Prostate gland (tissue), 2 donors: ENCODE results near the gene INSR. TPM values are rescaled to one million over a fixed set of nuclear protein-coding genes. Genes with fewer than 3 reads are reported as not detected.

Experiments
- DNase-seq: peaks from one replicate; pipeline ENCODE4 v3.0.0-alpha.2; 2019; ENCODE audit warnings: low spot score
- H3K27ac ChIP-seq, 2 donors: fragments of 200-600 bp; sonication (generic); 2 replicates each; pipeline ENCODE4 v1.5.1; 2017 to 2019
- H3K27me3 ChIP-seq: fragments of 200-600 bp; sonication (generic); replicated peaks from 2 replicates; pipeline ENCODE4 v1.5.1; 2019; ENCODE audit not compliant: insufficient read depth
- H3K36me3 ChIP-seq, 2 donors: fragments of 200-600 bp; sonication (generic); 1 replicate in 1 of 2; 2 replicates in 1 of 2; pipeline versions ENCODE4 v1.5.1 to v1.8.1; 2017 to 2019
- H3K4me1 ChIP-seq: fragments of 200-600 bp; sonication (generic); replicated peaks from 2 replicates; pipeline ENCODE4 v1.5.1; 2019
- H3K4me3 ChIP-seq, 2 donors: fragments of 200-600 bp; sonication (generic); 2 replicates each; pipeline ENCODE4 v1.5.1; 2017 to 2019
- H3K9me3 ChIP-seq: fragments of 200-600 bp; sonication (generic); 2 replicates; pipeline ENCODE4 v1.5.1; 2017
- POLR2A ChIP-seq: fragments of 450-650 bp; IDR thresholded peaks from one replicate; pipeline ENCODE4 v1.6.1; 2016; ENCODE audit warnings: antibody characterized with exemption, mild to moderate bottlenecking
- POLR2AphosphoS5 ChIP-seq: sonication (generic); formaldehyde crosslinking; IDR thresholded peaks from one replicate; pipeline ENCODE4 v1.6.1; 2017; ENCODE audit warnings: antibody characterized with exemption
- WGBS: methylation state at CpG from one replicate; pipeline ENCODE4 v1.1.5; 2018; 5-methylcytosine and 5-hydroxymethylcytosine counted together
- intact Hi-C: fragments of 100-400 bp; cut with DNase I; formaldehyde crosslinking; loops from one replicate; pipeline ENCODE4 v1.14.2; 2022
- total RNA-seq, 2 donors: library from RNA; depleted of rRNA; stranded (reverse); fragments of >200 nt; gene quantifications; one replicate each; pipeline ENCODE4 v1.1.0, GENCODE V29; 2016
- TF ChIP-seq, protein P1 (sequence below), 4 experiments: fragments of 200-600 bp in 2 of 4; fragments of 450-650 bp in 2 of 4; sonication (generic) in 2 of 4; IDR thresholded peaks; 1 replicate in 3 of 4; 2 replicates in 1 of 4; pipeline ENCODE4 v1.5.1; 2016 to 2019; ENCODE audit warnings: antibody characterized with exemption in 4 of 4, mild to moderate bottlenecking in 2 of 4, moderate library complexity in 2 of 4

INSR gene
- total RNA-seq, 2 donors from 2014 or later = 51.2 to 124 TPM

DNA sequence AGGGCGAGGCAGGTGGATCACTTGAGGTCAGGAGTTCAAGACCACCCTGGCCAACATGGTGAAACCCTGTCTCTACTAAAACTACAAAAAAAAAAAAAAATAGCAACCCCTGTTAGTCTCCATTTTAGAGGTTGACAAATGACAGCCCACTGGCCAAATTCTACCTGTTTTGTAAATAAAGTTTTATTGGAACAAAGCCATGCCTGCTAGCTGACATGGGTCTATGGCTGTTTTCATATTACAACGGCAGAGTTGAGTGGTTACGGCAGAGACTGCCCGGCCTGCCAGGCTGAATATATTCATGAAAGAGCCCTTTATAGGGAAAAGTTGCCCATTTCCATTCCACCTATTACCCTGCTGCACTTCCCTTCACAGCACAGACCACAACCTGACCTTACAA is 121.4 kb downstream of the INSR start:
- Histone ChIP-seq H3K36me3 (peaks cover 9 to 10% of the 10 kb centered on the region in 2 donors), H3K27ac (no peak overlapping the region), H3K9me3 (no peaks in the 10 kb centered on the region), H3K27me3 (no peaks in the 10 kb centered on the region), H3K4me1 (no peaks in the 10 kb centered on the region), H3K4me3 (no peak overlapping the region)
- 94% methylated on average over 4 of the region's 4 CpGs for WGBS
- intact Hi-C loops = no loop called here
- TF ChIP-seq POLR2A (no peak), POLR2AphosphoS5 (no peak)
- TF ChIP-seq, protein P1, sequence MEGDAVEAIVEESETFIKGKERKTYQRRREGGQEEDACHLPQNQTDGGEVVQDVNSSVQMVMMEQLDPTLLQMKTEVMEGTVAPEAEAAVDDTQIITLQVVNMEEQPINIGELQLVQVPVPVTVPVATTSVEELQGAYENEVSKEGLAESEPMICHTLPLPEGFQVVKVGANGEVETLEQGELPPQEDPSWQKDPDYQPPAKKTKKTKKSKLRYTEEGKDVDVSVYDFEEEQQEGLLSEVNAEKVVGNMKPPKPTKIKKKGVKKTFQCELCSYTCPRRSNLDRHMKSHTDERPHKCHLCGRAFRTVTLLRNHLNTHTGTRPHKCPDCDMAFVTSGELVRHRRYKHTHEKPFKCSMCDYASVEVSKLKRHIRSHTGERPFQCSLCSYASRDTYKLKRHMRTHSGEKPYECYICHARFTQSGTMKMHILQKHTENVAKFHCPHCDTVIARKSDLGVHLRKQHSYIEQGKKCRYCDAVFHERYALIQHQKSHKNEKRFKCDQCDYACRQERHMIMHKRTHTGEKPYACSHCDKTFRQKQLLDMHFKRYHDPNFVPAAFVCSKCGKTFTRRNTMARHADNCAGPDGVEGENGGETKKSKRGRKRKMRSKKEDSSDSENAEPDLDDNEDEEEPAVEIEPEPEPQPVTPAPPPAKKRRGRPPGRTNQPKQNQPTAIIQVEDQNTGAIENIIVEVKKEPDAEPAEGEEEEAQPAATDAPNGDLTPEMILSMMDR (IDR thresholded peaks at IDR 0.05) = no peak
- no peak for DNase-seq

DNA sequence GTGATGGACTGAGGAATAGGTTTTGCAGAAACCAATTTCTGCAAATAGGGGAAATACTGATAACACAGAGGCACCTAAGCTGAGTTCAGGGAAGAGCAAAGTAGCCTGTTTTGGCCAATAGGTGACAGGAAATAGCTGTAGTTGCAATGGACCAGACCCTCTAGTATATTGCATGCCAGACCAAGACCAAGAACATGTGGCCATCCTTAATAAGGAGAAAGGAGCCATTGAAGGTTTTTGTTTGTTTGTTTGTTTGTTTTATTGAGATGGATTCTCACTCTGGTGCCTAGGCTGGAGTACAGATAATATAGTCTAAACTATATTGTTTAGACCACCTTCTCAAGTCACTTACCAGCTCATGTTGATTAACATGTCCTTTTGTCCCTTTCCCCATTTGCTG is 123.2 kb downstream of the INSR start:
- Histone ChIP-seq H3K4me3 (no peak overlapping the region), H3K36me3 (peaks cover 9 to 10% of the 10 kb centered on the region in 2 donors)

DNA sequence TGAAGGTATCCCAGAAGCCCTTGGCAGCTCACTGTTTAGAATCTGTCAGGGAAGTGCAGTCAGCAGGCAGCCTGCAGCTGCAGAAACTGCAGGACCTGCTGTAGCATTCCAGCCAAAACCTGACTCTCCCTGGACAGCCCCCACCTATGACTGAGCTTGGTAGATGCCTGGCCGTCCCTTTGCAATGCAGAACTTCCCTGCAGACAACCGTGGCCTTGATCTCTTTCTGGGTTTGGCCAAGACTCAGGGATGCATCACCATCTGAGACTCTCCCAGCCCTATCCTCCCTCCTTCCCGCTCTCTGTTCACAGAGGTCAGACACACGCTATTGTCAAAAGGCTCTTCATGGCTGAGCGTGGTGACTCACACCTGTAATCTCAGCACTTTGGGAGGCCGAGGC is 125.3 kb downstream of the INSR start:
- Histone ChIP-seq H3K27ac (no peak overlapping the region), H3K36me3 (peaks cover 9 to 10% of the 10 kb centered on the region in 2 donors), H3K4me3 (no peak overlapping the region), H3K9me3 (no peaks in the 10 kb centered on the region), H3K4me1 (no peaks in the 10 kb centered on the region), H3K27me3 (no peaks in the 10 kb centered on the region)
- intact Hi-C loops = no loop called here
- TF ChIP-seq POLR2A (no peak), POLR2AphosphoS5 (no peak)
- TF ChIP-seq, protein P1 (IDR thresholded peaks at IDR 0.05) = no peak
- no peak for DNase-seq
- WGBS = 72% methylated on average over 6 of the region's 6 CpGs

More for the DNA sequence above, 123.2 kb downstream of the INSR start:
- H3K27me3 ChIP-seq = no peaks in the 10 kb centered on the region
- no peaks in the 10 kb centered on the region for H3K4me1 ChIP-seq
- no peak overlapping the region for H3K27ac ChIP-seq
- H3K9me3 ChIP-seq = no peaks in the 10 kb centered on the region
- TF ChIP-seq, protein P1 (IDR thresholded peaks at IDR 0.05) = no peak
- TF ChIP-seq POLR2A = no peak
- TF ChIP-seq POLR2AphosphoS5 = no peak
- intact Hi-C loops = no loop called here
- no peak for DNase-seq

DNA sequence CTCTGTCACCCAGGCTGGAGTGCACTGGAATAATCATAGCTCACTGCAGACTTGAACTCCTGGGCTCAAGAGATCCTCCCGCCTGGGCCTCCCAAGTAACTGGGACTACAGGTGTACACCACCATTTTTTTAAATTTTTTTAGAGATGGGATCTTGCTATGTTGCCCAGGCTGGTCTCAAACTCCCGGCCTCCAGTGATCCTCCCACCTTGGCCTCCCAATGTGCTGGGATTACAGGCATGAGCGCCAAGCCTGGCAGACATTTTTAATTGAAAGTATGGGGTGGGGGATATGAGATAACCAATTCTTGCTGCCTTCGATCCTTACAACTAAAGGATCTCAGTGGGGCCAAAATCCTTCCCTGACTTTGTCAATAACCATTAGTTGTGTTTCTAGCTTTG is 132.9 kb downstream of the INSR start:
- Histone ChIP-seq H3K27ac (no peak overlapping the region), H3K4me3 (no peak overlapping the region), H3K36me3 (peaks cover 0 to 7% of the 10 kb centered on the region in 2 donors), H3K4me1 (no peaks in the 10 kb centered on the region), H3K27me3 (no peaks in the 10 kb centered on the region), H3K9me3 (no peaks in the 10 kb centered on the region)
- intact Hi-C loops = no loop called here
- DNase-seq = no peak
- WGBS = 95% methylated on average over 4 of the region's 4 CpGs
- TF ChIP-seq POLR2AphosphoS5 (no peak), POLR2A (no peak)
- TF ChIP-seq, protein P1 (IDR thresholded peaks at IDR 0.05) = no peak

DNA sequence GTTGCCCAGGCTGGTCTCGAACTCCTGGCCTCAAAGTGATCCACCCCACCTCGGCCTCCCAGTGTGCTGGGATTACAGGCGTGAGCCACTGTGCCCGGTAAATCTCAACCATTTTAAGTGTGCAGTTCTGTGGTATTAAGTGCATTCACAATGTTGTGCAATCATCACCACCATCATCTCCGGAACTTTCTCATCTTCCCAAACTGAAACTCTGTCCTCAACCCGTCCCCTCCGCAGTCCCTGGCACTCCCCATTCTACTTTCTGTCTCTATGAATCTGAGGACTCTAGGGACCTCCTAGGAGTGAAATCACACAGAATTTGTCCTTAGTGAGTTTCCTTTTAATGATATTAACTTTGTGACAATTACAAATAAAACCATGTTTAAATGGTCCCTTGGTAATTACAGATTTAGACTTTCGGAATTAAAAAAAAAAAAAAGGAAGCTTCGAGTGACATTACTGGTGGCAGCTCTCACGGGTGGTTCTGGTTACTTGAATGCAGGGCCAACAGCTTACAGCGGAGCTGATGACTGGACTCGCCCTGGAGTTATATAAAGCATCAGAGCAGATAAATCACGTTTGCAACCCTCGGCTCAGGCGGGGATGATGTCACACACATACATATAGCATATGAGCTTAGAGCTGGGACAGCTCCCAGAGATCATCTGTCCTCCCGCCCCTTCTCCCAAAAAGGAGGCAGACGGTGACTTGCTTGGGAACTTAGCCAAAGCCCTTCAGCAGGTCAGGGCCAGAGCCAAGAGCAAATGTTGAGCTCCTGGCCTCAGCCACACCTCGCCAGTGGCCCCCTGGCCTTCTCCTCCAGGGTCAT is 134.9 kb downstream of the INSR start:
- peaks cover 0 to 7% of the 10 kb centered on the region in 2 donors for H3K36me3 ChIP-seq
- no peaks in the 10 kb centered on the region for H3K27me3 ChIP-seq
- no peaks in the 10 kb centered on the region for H3K4me1 ChIP-seq
- H3K27ac ChIP-seq = no peak overlapping the region
- H3K9me3 ChIP-seq = no peaks in the 10 kb centered on the region
- 63% methylated on average over 18 of the region's 18 CpGs for WGBS
- no peak overlapping the region for H3K4me3 ChIP-seq
- intact Hi-C loops = loop anchor here (2.0 kb wide), 1 partner anchor 135 kb away; the partner anchor contains the start of gene INSR
- DNase-seq = no peak
- TF ChIP-seq POLR2A (no peak), POLR2AphosphoS5 (peak; percentile 16)
- TF ChIP-seq, protein P1 (IDR thresholded peaks at IDR 0.05) = no peak
